Psoas muscle (tissue), 8 donors: ENCODE results near the gene ZIC2. TPM values are rescaled to one million over a fixed set of nuclear protein-coding genes. Genes with fewer than 3 reads are reported as not detected.

Source experiments
- ATAC-seq, 4 donors: fragments of 200-7000 bp; cut with Tn5 transposase; one replicate each; pipeline ENCODE4 v1.9.1; 2020; ENCODE audit warnings: moderate library complexity in 3 of 4, mild to moderate bottlenecking in 2 of 4
- DNase-seq, 2 donors: peaks; one replicate each; pipeline ENCODE4 v3.0.0-alpha.2; 2020
- H3K27ac ChIP-seq: fragments of 200-600 bp; one replicate; pipeline ENCODE4 v1.8.0; 2022
- H3K27me3 ChIP-seq, 3 donors: fragments of 200-600 bp in 1 of 3; one replicate each; pipeline versions ENCODE4 v1.6.1 to v1.8.0; 2013 to 2022; ENCODE audit warnings: low read length in 2 of 3, mild to moderate bottlenecking in 2 of 3, moderate library complexity in 1 of 3; ENCODE audit not compliant: insufficient read depth in 3 of 3
- H3K36me3 ChIP-seq, 2 donors: fragments of 200-600 bp in 1 of 2; one replicate each; pipeline versions ENCODE4 v1.6.1 to v1.8.0; 2013 to 2022; ENCODE audit warnings: low read depth in 1 of 2, mild to moderate bottlenecking in 1 of 2, moderate library complexity in 1 of 2; ENCODE audit not compliant: insufficient read depth in 1 of 2
- H3K4me1 ChIP-seq: fragments of 200-600 bp; one replicate; pipeline ENCODE4 v1.8.0; 2022
- H3K4me3 ChIP-seq: fragments of 200-600 bp; one replicate; pipeline ENCODE4 v1.8.0; 2022; ENCODE audit warnings: mild to moderate bottlenecking
- H3K9me3 ChIP-seq: fragments of 200-600 bp; one replicate; pipeline ENCODE4 v1.8.0; 2022
- CTCF ChIP-seq: fragments of 200-600 bp; IDR thresholded peaks from one replicate; pipeline ENCODE4 v1.8.0; 2022; ENCODE audit warnings: antibody characterized with exemption
- WGBS, 3 donors: extraction: QIAGEN DNeasy Blood & Tissue Kit; methylation state at CpG; one replicate each; pipeline versions ENCODE4 v1.1.6 to v1.1.7; 2013; 5-methylcytosine and 5-hydroxymethylcytosine counted together
- intact Hi-C, 2 donors: fragments of 100-400 bp; cut with DNase I; formaldehyde crosslinking; loops; one replicate each; pipeline versions ENCODE4 v1.11.0 to v1.14.2; 2022
- polyA plus RNA-seq, 3 donors: library from polyadenylated mRNA; stranded (reverse); fragments of 200-250 nt; gene quantifications; one replicate each; pipeline ENCODE4 v1.2.3, GENCODE V29; 2013
- total RNA-seq, 4 donors: library from RNA; stranded (reverse); fragmentation: NEBNext Ultra II Directional in 2 of 4; extraction: Animal tissue kit (Norgen Biotek cat#: 25700) in 2 of 4; gene quantifications; one replicate each; pipeline versions ENCODE4 v1.2.1 to v1.2.4, GENCODE V29; 2021 to 2023
- donor health status: healthy with polysubstance abuse.
- donor health status: DM: no; HTN: no; CAD: no; lungs with moderate emphysema.
- donor health status: Bipolar disorder and iron deficiency.
- donor health status: healthy.
- donor health status: DM: yes; HTN: yes; CAD: no.
- donor health status: DM: no; HTN: no; CAD: no.
- donor health status: DM: no; HTN: no; CAD: no.
- donor health status: DM: yes; HTN: yes; CAD: no.

ZIC2 gene
- total and polyA plus RNA-seq, 7 donors: 0.01 to 0.06 TPM; not detected in 5

- Histone ChIP-seq H3K27ac (no peak overlapping the region), H3K36me3 (no peaks in the 10 kb centered on the region), H3K4me1 (peaks cover 11% of the 10 kb centered on the region), H3K27me3 (peaks cover 6 to 100% (median 69%) of the 10 kb centered on the region in 3 donors), H3K4me3 (no peak overlapping the region), H3K9me3 (no peaks in the 10 kb centered on the region)
- intact Hi-C loops: no loop called here
- ATAC-seq: no peak
- 3 to 6% (median 6%) methylated on average over 18 of the region's 18 CpGs for WGBS, 3 donors
- TF ChIP-seq CTCF: no peak
- peak in 1 of 2 donors; percentile 48 for DNase-seq
Observed at GRCh38 chr13:99978799-99979452, 2.7 kb upstream of the ZIC2 start.

- 3 to 4% (median 3%) methylated on average over 56 to 59 of the region's 59 CpGs for WGBS, 3 donors
- DNase-seq (peak in 1 of 2 donors; percentile 43), ATAC-seq (peak in 1 of 4 donors; percentile 24)
- no peak for TF ChIP-seq CTCF
- intact Hi-C loops: no loop called here
- Histone ChIP-seq H3K9me3 (no peaks in the 10 kb centered on the region), H3K27me3 (peaks cover 2 to 100% (median 71%) of the 10 kb centered on the region in 3 donors), H3K4me1 (peaks cover 11% of the 10 kb centered on the region), H3K27ac (no peak overlapping the region), H3K4me3 (peak overlapping the region; percentile 70), H3K36me3 (no peaks in the 10 kb centered on the region)
Observed at GRCh38 chr13:99979453-99980200, 2.0 kb upstream of the ZIC2 start.

DNA sequence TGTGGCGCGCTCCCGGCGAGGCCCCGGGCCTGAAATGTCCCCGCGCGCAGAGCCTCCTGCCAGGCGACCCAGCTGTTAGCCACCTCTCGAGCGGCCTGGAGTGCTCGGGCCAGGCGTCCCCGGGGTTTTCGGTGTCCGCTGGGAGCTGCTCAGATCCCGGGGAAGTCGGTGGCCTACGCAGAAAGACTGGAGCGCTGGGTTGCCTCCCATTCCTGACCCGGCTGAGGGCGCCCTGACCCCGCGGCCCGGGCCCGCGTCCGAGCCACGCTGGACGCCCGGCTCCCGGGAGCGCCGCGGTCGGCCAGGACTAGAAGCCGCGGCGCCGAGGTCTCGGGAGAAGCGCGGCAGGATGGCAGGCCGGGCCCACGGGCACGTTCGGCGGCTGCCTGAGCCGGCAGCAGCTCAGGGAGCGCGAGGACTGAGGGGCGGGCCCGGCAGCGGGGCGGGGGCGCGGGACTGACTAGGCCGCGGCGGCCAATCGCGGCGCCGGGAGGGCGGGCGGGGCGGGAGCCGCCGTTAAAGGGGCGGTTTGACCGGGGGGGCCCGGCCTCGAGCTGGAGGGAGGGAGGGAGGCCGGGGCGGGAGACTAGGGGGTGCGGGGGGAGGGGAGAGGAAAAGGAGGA is 1.3 kb upstream of the ZIC2 start:
- Histone ChIP-seq H3K4me3 (peak overlapping the region; percentile 70), H3K27me3 (peaks cover 0 to 99% (median 71%) of the 10 kb centered on the region in 3 donors), H3K4me1 (peaks cover 11% of the 10 kb centered on the region), H3K27ac (no peak overlapping the region), H3K9me3 (no peaks in the 10 kb centered on the region), H3K36me3 (no peaks in the 10 kb centered on the region)
- DNase-seq: peak; percentile 69 to 77
- intact Hi-C loops: no loop called here
- TF ChIP-seq CTCF: no peak
- 1% methylated on average over 39 to 76 of the region's 76 CpGs for WGBS, 3 donors
- peak; percentile 82 to 93 (median 92) for ATAC-seq

- H3K9me3 ChIP-seq: no peaks in the 10 kb centered on the region
- no peak for TF ChIP-seq CTCF
- peaks cover 0 to 98% (median 66%) of the 10 kb centered on the region in 3 donors for H3K27me3 ChIP-seq
- H3K27ac ChIP-seq: no peak overlapping the region
- H3K36me3 ChIP-seq: no peaks in the 10 kb centered on the region
- peak in 3 of 4 donors; percentile 33 to 48 (median 44) for ATAC-seq
- intact Hi-C loops: no loop called here
- H3K4me3 ChIP-seq: peak overlapping the region; percentile 70
- H3K4me1 ChIP-seq: peaks cover 11% of the 10 kb centered on the region
- no peak for DNase-seq
- 0 to 1% (median 0%) methylated on average over 65 to 107 of the region's 110 CpGs for WGBS, 3 donors
Observed at GRCh38 chr13:99980824-99981734, 505 bp upstream of the ZIC2 start.
